ENCODE measurements around the gene FANCI. TPM values are rescaled to one million over a fixed set of nuclear protein-coding genes. Genes with fewer than 3 reads are reported as not detected.
A peak's percentile ranks its signal among the peaks of the same experiment; 100 is the strongest.

Gene FANCI
- total RNA-seq, 1 experiment from 2014 or later: 112 TPM

- Histone ChIP-seq H3K79me2 (ENCODE audit: insufficient read depth, low read length) (no peaks in the 10 kb centered on the region), H3K4me2 (ENCODE audit: low read length) (no peak overlapping the region), H3K27ac (ENCODE audit: low read depth, low read length) (no peak overlapping the region), H3K36me3 (ENCODE audit: control insufficient read depth in 1 of 2, insufficient read depth in 2 of 2, low read length in 2 of 2) (no peaks in the 10 kb centered on the region), H2AFZ (ENCODE audit: low read depth, low read length, poor library complexity, severe bottlenecking) (no peak overlapping the region), H3K9me3 (ENCODE audit: control insufficient read depth in 1 of 2, insufficient read depth in 1 of 2, low read depth in 1 of 2, low read length in 2 of 2) (no peaks in the 10 kb centered on the region), H3K4me1 (ENCODE audit: control insufficient read depth in 1 of 2, insufficient read depth in 2 of 2, low read length in 2 of 2) (peaks cover 2 to 17% of the 10 kb centered on the region in 2 experiments; a peak in 2 of 4 replicates), H4K20me1 (ENCODE audit: insufficient read depth) (no peaks in the 10 kb centered on the region), H3K27me3 (ENCODE audit: insufficient read depth, low read length) (peaks cover 10% of the 10 kb centered on the region; the same call in 1 of the 2 replicates), H3K9me2 (ENCODE audit: insufficient read depth) (no peaks in the 10 kb centered on the region), H3K4me3 (replicated peaks in 1 of 2; ENCODE audit: low read depth in 1 of 2, low read length in 2 of 2) (no peak overlapping the region), H3K9ac (ENCODE audit: low read length) (no peak overlapping the region)
- ChIA-PET RAD21 (ENCODE audit: low non-redundant PET in 1 of 2, low total read pairs in 2 of 2, uncharacterized antibody in 2 of 2, unreplicated experiment in 2 of 2) (no interaction called here), POLR2A (interaction anchor here (0.7 kb wide), 1 partner anchor 80 kb away, joined by 3 read pairs; no protein-coding TSS in a partner anchor), CTCF (no interaction called here)
- BruUV-seq (replicated peaks): no TSS peak
- TF ChIP-seq POLR2AphosphoS5 (IDR thresholded peaks at IDR 0.05; ENCODE audit: low read depth, low read length) (no peak), SIN3A (IDR thresholded peaks at IDR 0.05; ENCODE audit: low read depth) (no peak), TCF7L2 (IDR thresholded peaks at IDR 0.05; ENCODE audit: borderline replicate concordance, extremely low read depth, insufficient read depth, insufficient read length) (no peak), ZFX (IDR thresholded peaks at IDR 0.05) (no peak), EGR1 (IDR thresholded peaks at IDR 0.05; ENCODE audit: low read depth) (no peak), EZH2phosphoT487 (IDR thresholded peaks at IDR 0.05; ENCODE audit: borderline replicate concordance) (no peak)
- TF ChIP-seq, protein P1, sequence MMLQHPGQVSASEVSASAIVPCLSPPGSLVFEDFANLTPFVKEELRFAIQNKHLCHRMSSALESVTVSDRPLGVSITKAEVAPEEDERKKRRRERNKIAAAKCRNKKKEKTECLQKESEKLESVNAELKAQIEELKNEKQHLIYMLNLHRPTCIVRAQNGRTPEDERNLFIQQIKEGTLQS (IDR thresholded peaks at IDR 0.05): no peak
- no peak for DNase-seq (ENCODE audit: low read depth, low spot score)
- intact Hi-C loops (cut with micrococcal nuclease): no loop called here
- ATAC-seq: no peak
Measured at GRCh38 chr15:89353991-89354390, 110.2 kb downstream of the FANCI start.

- Histone ChIP-seq H3K9ac (ENCODE audit: low read length) (no peak overlapping the region), H3K36me3 (ENCODE audit: control insufficient read depth in 1 of 2, insufficient read depth in 2 of 2, low read length in 2 of 2) (no peaks in the 10 kb centered on the region), H3K27ac (ENCODE audit: low read depth, low read length) (no peak overlapping the region), H3K27me3 (ENCODE audit: insufficient read depth, low read length) (peaks cover 10% of the 10 kb centered on the region; the same call in 1 of the 2 replicates), H4K20me1 (ENCODE audit: insufficient read depth) (no peaks in the 10 kb centered on the region), H3K4me2 (ENCODE audit: low read length) (no peak overlapping the region), H2AFZ (ENCODE audit: low read depth, low read length, poor library complexity, severe bottlenecking) (peak overlapping the region; percentile 86), H3K9me3 (ENCODE audit: control insufficient read depth in 1 of 2, insufficient read depth in 1 of 2, low read depth in 1 of 2, low read length in 2 of 2) (no peaks in the 10 kb centered on the region), H3K4me1 (ENCODE audit: control insufficient read depth in 1 of 2, insufficient read depth in 2 of 2, low read length in 2 of 2) (peaks cover 2 to 16% of the 10 kb centered on the region in 2 experiments; a peak in 1 of 4 replicates), H3K79me2 (ENCODE audit: insufficient read depth, low read length) (no peaks in the 10 kb centered on the region), H3K4me3 (replicated peaks in 1 of 2; ENCODE audit: low read depth in 1 of 2, low read length in 2 of 2) (no peak overlapping the region), H3K9me2 (ENCODE audit: insufficient read depth) (no peaks in the 10 kb centered on the region)
- ATAC-seq (peak; percentile 61), DNase-seq (ENCODE audit: low read depth, low spot score) (no peak)
- BruUV-seq (replicated peaks): no TSS peak
- ChIA-PET RAD21 (ENCODE audit: low non-redundant PET in 1 of 2, low total read pairs in 2 of 2, uncharacterized antibody in 2 of 2, unreplicated experiment in 2 of 2) (interaction anchor here (0.7 to 2.1 kb wide), 3 partner anchors 22 to 116 kb away, joined by 3 to 6 read pairs (median 4); partner anchors contain the start of gene POLG (in 1 of the 2)), POLR2A (no interaction called here), CTCF (interaction anchor here (0.5 to 5.8 kb wide), 16 partner anchors 10 to 218 kb away, joined by 3 to 185 read pairs (median 5); partner anchors contain the start of genes POLG and TICRR)
- intact Hi-C loops (cut with micrococcal nuclease): loop anchor here (5.0 kb wide), 2 partner anchors 61 to 201 kb away; no protein-coding TSS in a partner anchor
- no peak for TF ChIP-seq ZFX (IDR thresholded peaks at IDR 0.05)
- TF ChIP-seq MAX (IDR thresholded peaks at IDR 0.05): peak; percentile 47
- TF ChIP-seq, protein P2, sequence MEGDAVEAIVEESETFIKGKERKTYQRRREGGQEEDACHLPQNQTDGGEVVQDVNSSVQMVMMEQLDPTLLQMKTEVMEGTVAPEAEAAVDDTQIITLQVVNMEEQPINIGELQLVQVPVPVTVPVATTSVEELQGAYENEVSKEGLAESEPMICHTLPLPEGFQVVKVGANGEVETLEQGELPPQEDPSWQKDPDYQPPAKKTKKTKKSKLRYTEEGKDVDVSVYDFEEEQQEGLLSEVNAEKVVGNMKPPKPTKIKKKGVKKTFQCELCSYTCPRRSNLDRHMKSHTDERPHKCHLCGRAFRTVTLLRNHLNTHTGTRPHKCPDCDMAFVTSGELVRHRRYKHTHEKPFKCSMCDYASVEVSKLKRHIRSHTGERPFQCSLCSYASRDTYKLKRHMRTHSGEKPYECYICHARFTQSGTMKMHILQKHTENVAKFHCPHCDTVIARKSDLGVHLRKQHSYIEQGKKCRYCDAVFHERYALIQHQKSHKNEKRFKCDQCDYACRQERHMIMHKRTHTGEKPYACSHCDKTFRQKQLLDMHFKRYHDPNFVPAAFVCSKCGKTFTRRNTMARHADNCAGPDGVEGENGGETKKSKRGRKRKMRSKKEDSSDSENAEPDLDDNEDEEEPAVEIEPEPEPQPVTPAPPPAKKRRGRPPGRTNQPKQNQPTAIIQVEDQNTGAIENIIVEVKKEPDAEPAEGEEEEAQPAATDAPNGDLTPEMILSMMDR (IDR thresholded peaks at IDR 0.05 in 2 of 3, conservative IDR thresholded peaks at IDR 0.05 in 1 of 3; ENCODE audit: borderline replicate concordance in 1 of 3, insufficient read depth in 1 of 3, low read depth in 2 of 3, low read length in 2 of 3): peak; percentile 65 to 77 (median 73)
- peak; percentile 59 for TF ChIP-seq RAD21 (IDR thresholded peaks at IDR 0.05; ENCODE audit: low read depth)
Measured at GRCh38 chr15:89356634-89357298, 113.0 kb downstream of the FANCI start.
